KOPT-K1 (cell line): ENCODE measurements around the gene RPH3AL.
"Not testable (repeated sequence)": the region's sequence is repeated elsewhere in the genome, so short reads cannot be mapped to it uniquely, and the experiment has no call there.

Source experiments
- H3K27ac ChIP-seq: fragments of 200-600 bp; sonication (generic); 2 replicates; pipeline ENCODE4 v1.5.1; 2016; ENCODE audit warnings: antibody characterized with exemption, mild to moderate bottlenecking, low read depth, low read length; ENCODE audit not compliant: poor library complexity, severe bottlenecking
- H3K36me3 ChIP-seq: fragments of 200-600 bp; sonication (generic); 2 replicates; pipeline ENCODE4 v1.5.1; 2017; ENCODE audit warnings: antibody characterized with exemption, mild to moderate bottlenecking, low read length, moderate library complexity; ENCODE audit not compliant: insufficient read depth
- H3K9me3 ChIP-seq: fragments of 200-600 bp; sonication (generic); 2 replicates; pipeline ENCODE4 v1.5.1; 2017; ENCODE audit warnings: antibody characterized with exemption, low read length, mild to moderate bottlenecking; ENCODE audit not compliant: insufficient read depth, poor library complexity, severe bottlenecking

Gene RPH3AL

GRCh38 chr17:228951-229708 lies 123.5 kb downstream of the RPH3AL start:
- Histone ChIP-seq H3K36me3 (no peaks in the 10 kb centered on the region), H3K9me3 (no peaks in the 10 kb centered on the region), H3K27ac (no peak overlapping the region)

- no peaks in the 10 kb centered on the region for H3K9me3 ChIP-seq
- no peak overlapping the region for H3K27ac ChIP-seq
- H3K36me3 ChIP-seq = no peaks in the 10 kb centered on the region
Measured at GRCh38 chr17:227946-228615, 124.5 kb downstream of the RPH3AL start.

- Histone ChIP-seq H3K36me3 (no peaks in the 10 kb centered on the region), H3K27ac (no peak overlapping the region), H3K9me3 (no peaks in the 10 kb centered on the region)
Measured at GRCh38 chr17:227078-227945, 125.3 kb downstream of the RPH3AL start.

GRCh38 chr17:226108-227077 lies 126.2 kb downstream of the RPH3AL start:
- no peak overlapping the region for H3K27ac ChIP-seq
- no peaks in the 10 kb centered on the region for H3K9me3 ChIP-seq
- no peaks in the 10 kb centered on the region for H3K36me3 ChIP-seq

GRCh38 chr17:225551-225950 lies 127.1 kb downstream of the RPH3AL start:
- H3K9me3 ChIP-seq = no peaks in the 10 kb centered on the region
- no peaks in the 10 kb centered on the region for H3K36me3 ChIP-seq
- no peak overlapping the region for H3K27ac ChIP-seq

- not testable (repeated sequence) for H3K27ac ChIP-seq, H3K36me3 ChIP-seq, H3K9me3 ChIP-seq
Measured at GRCh38 chr17:224576-224975, 128.0 kb downstream of the RPH3AL start.

GRCh38 chr17:223723-224471 lies 128.7 kb downstream of the RPH3AL start:
- H3K27ac ChIP-seq = no peak overlapping the region
- H3K9me3 ChIP-seq = no peaks in the 10 kb centered on the region
- H3K36me3 ChIP-seq = no peaks in the 10 kb centered on the region

GRCh38 chr17:222172-222571 lies 130.4 kb downstream of the RPH3AL start:
- H3K36me3 ChIP-seq = no peaks in the 10 kb centered on the region
- H3K9me3 ChIP-seq = no peaks in the 10 kb centered on the region
- H3K27ac ChIP-seq = no peak overlapping the region

- H3K27ac ChIP-seq = no peak overlapping the region
- no peaks in the 10 kb centered on the region for H3K9me3 ChIP-seq
- H3K36me3 ChIP-seq = no peaks in the 10 kb centered on the region
Measured at GRCh38 chr17:219696-220095, 132.9 kb downstream of the RPH3AL start.

- no peaks in the 10 kb centered on the region for H3K9me3 ChIP-seq
- H3K27ac ChIP-seq = no peak overlapping the region
- H3K36me3 ChIP-seq = no peaks in the 10 kb centered on the region
Measured at GRCh38 chr17:218432-219110, 134.0 kb downstream of the RPH3AL start.

- Histone ChIP-seq H3K27ac (no peak overlapping the region), H3K36me3 (no peaks in the 10 kb centered on the region), H3K9me3 (no peaks in the 10 kb centered on the region)
Measured at GRCh38 chr17:216625-217024, 136.0 kb downstream of the RPH3AL start.

GRCh38 chr17:215563-216478 lies 136.8 kb downstream of the RPH3AL start:
- H3K27ac ChIP-seq, H3K9me3 ChIP-seq: not testable (repeated sequence)

More at GRCh38 chr17:215563-216478, 136.8 kb downstream of the RPH3AL start:
- H3K36me3 ChIP-seq = not testable (repeated sequence)
